GM21390 (cell line): ENCODE results near the gene IRS1.
"Not testable (repeated sequence)": the region's sequence is repeated elsewhere in the genome, so short reads cannot be mapped to it uniquely, and the experiment has no call there.

Source experiments
- ATAC-seq: cut with Tn5 transposase; IDR thresholded peaks from one replicate; pipeline ENCODE4 v1.9.1; 2021; ENCODE audit not compliant: unreplicated experiment

Gene IRS1

GRCh38 chr2:226799211-226799975 is at the start of gene IRS1:
Gene IRS1 (minus strand): TSS chr2:226799820. CDS start chr2:226798738, 1,082 bp downstream.
- peak; percentile 34 for ATAC-seq

- no peak for ATAC-seq
Observed at GRCh38 chr2:226849349-226849748, 49.7 kb upstream of the IRS1 start.

GRCh38 chr2:226847511-226847910 is 47.9 kb upstream of the IRS1 start:
- no peak for ATAC-seq

GRCh38 chr2:226847090-226847489 is 47.5 kb upstream of the IRS1 start:
- ATAC-seq = no peak

GRCh38 chr2:226845386-226846116 is 45.9 kb upstream of the IRS1 start:
- ATAC-seq = peak; percentile 58

GRCh38 chr2:226843001-226843400 is 43.4 kb upstream of the IRS1 start:
- ATAC-seq = not testable (repeated sequence)

- no peak for ATAC-seq
Observed at GRCh38 chr2:226839951-226840350, 40.3 kb upstream of the IRS1 start.

- no peak for ATAC-seq
Observed at GRCh38 chr2:226839161-226839560, 39.5 kb upstream of the IRS1 start.

- ATAC-seq = no peak
Observed at GRCh38 chr2:226838722-226839121, 39.1 kb upstream of the IRS1 start.

- ATAC-seq = no peak
Observed at GRCh38 chr2:226837787-226838603, 38.4 kb upstream of the IRS1 start.

GRCh38 chr2:226837334-226837733 is 37.7 kb upstream of the IRS1 start:
- no peak for ATAC-seq

- ATAC-seq = no peak
Observed at GRCh38 chr2:226836548-226836885, 36.9 kb upstream of the IRS1 start.

- peak; percentile 81 for ATAC-seq
Observed at GRCh38 chr2:226835796-226836547, 36.4 kb upstream of the IRS1 start, which contains the start of gene RHBDD1. Gene RHBDD1 (plus strand): TSS chr2:226836054. CDS start chr2:226864694, 28,640 bp downstream.

- peak; percentile 24 for ATAC-seq
Observed at GRCh38 chr2:226835420-226835795, 35.8 kb upstream of the IRS1 start.

- not testable (repeated sequence) for ATAC-seq
Observed at GRCh38 chr2:226834880-226835279, 35.3 kb upstream of the IRS1 start.

- ATAC-seq = no peak
Observed at GRCh38 chr2:226832061-226832460, 32.4 kb upstream of the IRS1 start.

GRCh38 chr2:226831266-226831665 is 31.6 kb upstream of the IRS1 start:
- ATAC-seq = no peak

GRCh38 chr2:226829721-226830631 is 30.4 kb upstream of the IRS1 start:
- ATAC-seq = no peak

- ATAC-seq = no peak
Observed at GRCh38 chr2:226828191-226828590, 28.6 kb upstream of the IRS1 start.

GRCh38 chr2:226825056-226825455 is 25.4 kb upstream of the IRS1 start:
- ATAC-seq = no peak
